Hepatocyte (in vitro differentiated cells): ENCODE measurements around the gene HSF5.

Experiments
- CTCF ChIP-seq: fragments of 200-600 bp; sonication (generic); IDR thresholded peaks from 2 replicates; pipeline ENCODE4 v1.5.1; 2016; ENCODE audit warnings: antibody characterized with exemption, mild to moderate bottlenecking; ENCODE audit not compliant: poor library complexity
- EZH2 ChIP-seq: fragments of 200-600 bp; sonication (generic); IDR thresholded peaks from 2 replicates; pipeline ENCODE4 v1.6.1; 2016; ENCODE audit warnings: antibody characterized with exemption, mild to moderate bottlenecking, borderline replicate concordance
- EZH2phosphoT487 ChIP-seq: fragments of 200-600 bp; sonication (generic); IDR thresholded peaks from one replicate; pipeline ENCODE4 v1.6.1; 2018; ENCODE audit warnings: antibody characterized with exemption, mild to moderate bottlenecking, low read depth, moderate library complexity; ENCODE audit not compliant: unreplicated experiment, severe bottlenecking

GRCh38 chr17:58504826-58505351 is 16.7 kb upstream of the HSF5 start:
- TF ChIP-seq CTCF (no peak), EZH2phosphoT487 (no peak), EZH2 (no peak)
